ENCODE results near the gene RHBDD1. TPM values are rescaled to one million over a fixed set of nuclear protein-coding genes. Genes with fewer than 3 reads are reported as not detected.

The RHBDD1 gene
- total and polyA plus RNA-seq, 2 donors from 2014 or later, result 8.3 to 49.9 TPM

- Histone ChIP-seq H3K9ac (ENCODE audit: low read length in 3 of 3) (no peak overlapping the region), H3K27ac (ENCODE audit: low read depth in 2 of 2, low read length in 2 of 2) (no peak overlapping the region), H3K36me3 (ENCODE audit: control insufficient read depth in 2 of 3, insufficient read depth in 3 of 3, low read length in 3 of 3) (peaks cover 0 to 14% (median 2%) of the 10 kb centered on the region in 3 donors), H3K4me1 (ENCODE audit: control insufficient read depth in 2 of 3, insufficient read depth in 2 of 3, low read depth in 1 of 3, low read length in 3 of 3) (no peaks in the 10 kb centered on the region), H3K27me3 (ENCODE audit: control insufficient read depth, insufficient read depth, low read length) (no peaks in the 10 kb centered on the region), H3K4me3 (ENCODE audit: low read length in 3 of 3) (no peak overlapping the region), H3K9me3 (ENCODE audit: control insufficient read depth in 2 of 3, insufficient read depth in 1 of 3, low read length in 3 of 3) (no peaks in the 10 kb centered on the region)
- intact Hi-C loops (cut with DNase I), result no loop called here
- no peak for TF ChIP-seq CTCF (IDR thresholded peaks at IDR 0.05; ENCODE audit: borderline replicate concordance, extremely low read depth, insufficient read depth)
- FAIRE-seq (no peak), DNase-seq (peak in 2 of 5 donors; percentile 44 to 78)
Observed at GRCh38 chr2:227038550-227039189, 202.8 kb downstream of the RHBDD1 start.

GRCh38 chr2:227043981-227044380 is 208.1 kb downstream of the RHBDD1 start:
- intact Hi-C loops (cut with DNase I), result no loop called here
- FAIRE-seq, result no peak
- no peak for TF ChIP-seq CTCF (IDR thresholded peaks at IDR 0.05; ENCODE audit: borderline replicate concordance, extremely low read depth, insufficient read depth)
- DNase-seq, result no peak
- Histone ChIP-seq H3K27ac (ENCODE audit: low read depth in 2 of 2, low read length in 2 of 2) (no peak overlapping the region), H3K27me3 (ENCODE audit: control insufficient read depth, insufficient read depth, low read length) (no peaks in the 10 kb centered on the region), H3K9ac (ENCODE audit: low read length in 3 of 3) (no peak overlapping the region), H3K4me1 (ENCODE audit: control insufficient read depth in 2 of 3, insufficient read depth in 2 of 3, low read depth in 1 of 3, low read length in 3 of 3) (no peaks in the 10 kb centered on the region), H3K4me3 (ENCODE audit: low read length in 3 of 3) (no peak overlapping the region), H3K36me3 (ENCODE audit: control insufficient read depth in 2 of 3, insufficient read depth in 3 of 3, low read length in 3 of 3) (peaks cover 0 to 15% (median 6%) of the 10 kb centered on the region in 3 donors), H3K9me3 (ENCODE audit: control insufficient read depth in 2 of 3, insufficient read depth in 1 of 3, low read length in 3 of 3) (no peaks in the 10 kb centered on the region)

Other genes with a start within 250 kb of the RHBDD1 start
- gene IRS1, start 36.2 kb upstream of the RHBDD1 start, total RNA-seq, result 13.4 TPM
- gene IRS1, start 36.2 kb upstream of the RHBDD1 start, polyA plus RNA-seq (ENCODE audit: insufficient read depth, low read depth, low replicate concordance), result 4.5 TPM

Measured in kidney (tissue), 14 donors.